GM10266 (cell line): ENCODE results near the gene AJM1.
"Not testable (repeated sequence)": the region's sequence is repeated elsewhere in the genome, so short reads cannot be mapped to it uniquely, and the experiment has no call there.

Experiments used
- DNase-seq: peaks from one replicate; pipeline ENCODE4 v3.0.0; 2012; ENCODE audit errors: extremely low spot score
- TF ChIP-seq, protein P1 (sequence below): IDR thresholded peaks from 2 replicates; pipeline ENCODE4 v1.5.1; 2012; ENCODE audit warnings: mild to moderate bottlenecking, low read depth; ENCODE audit not compliant: control insufficient read depth, insufficient read depth; ENCODE audit errors: missing control alignments

Gene AJM1

DNA sequence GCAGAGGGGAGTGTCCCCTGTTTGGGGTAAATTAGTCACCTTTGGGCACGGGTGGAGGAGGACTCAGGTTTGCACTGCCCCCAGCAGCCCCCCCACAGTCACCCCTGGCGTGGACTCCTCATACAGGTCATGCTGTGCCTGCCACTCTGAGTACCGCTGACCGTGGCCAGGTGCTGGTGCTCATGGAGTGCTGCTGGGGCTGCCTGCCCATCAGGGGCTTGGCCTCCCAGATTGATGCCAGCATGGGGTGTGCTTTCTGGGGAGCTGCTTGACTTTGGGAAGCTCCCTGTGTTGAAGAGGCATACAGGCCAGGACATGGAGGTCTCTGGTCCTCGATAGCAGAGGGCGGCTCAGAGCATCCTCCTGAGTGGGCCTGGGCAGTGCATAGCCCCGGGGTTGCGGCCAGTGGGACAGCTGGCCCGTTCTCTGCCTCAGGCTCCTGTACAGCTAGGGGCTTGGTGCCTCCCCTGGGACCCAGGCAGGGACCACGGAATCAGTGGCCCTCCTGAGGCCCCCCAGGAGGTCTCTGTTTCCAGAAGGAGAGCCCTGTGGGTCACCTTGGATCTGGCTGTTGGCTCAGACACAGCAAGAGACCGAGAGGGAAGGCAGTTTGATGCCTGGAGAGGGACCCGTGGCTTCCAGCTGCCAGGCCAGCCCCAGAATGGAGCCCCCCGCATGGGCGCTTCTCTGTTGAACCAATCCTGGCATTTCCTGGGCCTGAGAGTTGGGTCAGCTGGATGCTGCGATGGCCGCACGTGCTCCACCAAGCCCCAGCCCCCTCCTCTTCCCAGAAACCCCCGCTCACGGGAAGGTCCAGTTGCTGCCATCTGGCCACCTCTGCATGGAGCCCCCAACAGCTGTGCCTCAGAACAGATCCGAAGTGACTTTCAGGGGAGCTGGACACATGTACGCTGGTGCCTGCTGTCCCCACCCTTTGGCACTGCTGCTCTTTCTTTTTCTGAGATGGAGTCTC is 6.1 kb upstream of the AJM1 start:
- no peak for DNase-seq
- TF ChIP-seq, protein P1, sequence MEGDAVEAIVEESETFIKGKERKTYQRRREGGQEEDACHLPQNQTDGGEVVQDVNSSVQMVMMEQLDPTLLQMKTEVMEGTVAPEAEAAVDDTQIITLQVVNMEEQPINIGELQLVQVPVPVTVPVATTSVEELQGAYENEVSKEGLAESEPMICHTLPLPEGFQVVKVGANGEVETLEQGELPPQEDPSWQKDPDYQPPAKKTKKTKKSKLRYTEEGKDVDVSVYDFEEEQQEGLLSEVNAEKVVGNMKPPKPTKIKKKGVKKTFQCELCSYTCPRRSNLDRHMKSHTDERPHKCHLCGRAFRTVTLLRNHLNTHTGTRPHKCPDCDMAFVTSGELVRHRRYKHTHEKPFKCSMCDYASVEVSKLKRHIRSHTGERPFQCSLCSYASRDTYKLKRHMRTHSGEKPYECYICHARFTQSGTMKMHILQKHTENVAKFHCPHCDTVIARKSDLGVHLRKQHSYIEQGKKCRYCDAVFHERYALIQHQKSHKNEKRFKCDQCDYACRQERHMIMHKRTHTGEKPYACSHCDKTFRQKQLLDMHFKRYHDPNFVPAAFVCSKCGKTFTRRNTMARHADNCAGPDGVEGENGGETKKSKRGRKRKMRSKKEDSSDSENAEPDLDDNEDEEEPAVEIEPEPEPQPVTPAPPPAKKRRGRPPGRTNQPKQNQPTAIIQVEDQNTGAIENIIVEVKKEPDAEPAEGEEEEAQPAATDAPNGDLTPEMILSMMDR = no peak

DNA sequence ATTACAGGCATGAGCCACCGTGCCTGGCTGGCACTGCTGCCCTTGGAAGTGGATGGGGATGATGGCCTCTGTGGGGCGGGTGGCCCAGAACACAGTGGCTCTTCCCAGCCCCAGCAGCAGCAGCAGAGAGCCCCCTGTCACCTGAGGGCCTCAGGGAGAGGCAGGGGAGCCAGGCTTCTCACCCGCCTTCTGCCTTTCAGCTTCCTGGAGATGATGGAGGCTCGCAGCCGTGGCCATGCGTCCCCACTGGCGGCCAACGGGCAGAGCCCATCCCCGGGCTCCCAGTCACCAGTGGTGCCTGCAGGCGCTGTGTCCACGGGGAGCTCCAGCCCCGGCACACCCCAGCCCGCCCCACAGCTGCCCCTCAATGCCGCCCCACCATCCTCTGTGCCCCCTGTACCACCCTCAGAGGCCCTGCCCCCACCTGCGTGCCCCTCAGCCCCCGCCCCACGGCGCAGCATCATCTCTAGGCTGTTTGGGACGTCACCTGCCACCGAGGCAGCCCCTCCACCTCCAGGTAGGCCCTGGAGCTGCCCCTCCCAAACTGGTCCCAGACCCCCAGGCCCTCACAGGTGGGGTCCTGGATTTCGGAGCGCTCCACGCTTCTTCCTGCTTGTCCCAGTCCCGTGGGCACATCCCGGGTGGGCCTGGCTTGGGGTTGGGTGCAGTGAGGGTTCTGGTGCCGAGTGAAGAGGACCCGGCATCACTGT is 5.0 kb upstream of the AJM1 start:
- no peak for DNase-seq
- TF ChIP-seq, protein P1 = no peak

DNA sequence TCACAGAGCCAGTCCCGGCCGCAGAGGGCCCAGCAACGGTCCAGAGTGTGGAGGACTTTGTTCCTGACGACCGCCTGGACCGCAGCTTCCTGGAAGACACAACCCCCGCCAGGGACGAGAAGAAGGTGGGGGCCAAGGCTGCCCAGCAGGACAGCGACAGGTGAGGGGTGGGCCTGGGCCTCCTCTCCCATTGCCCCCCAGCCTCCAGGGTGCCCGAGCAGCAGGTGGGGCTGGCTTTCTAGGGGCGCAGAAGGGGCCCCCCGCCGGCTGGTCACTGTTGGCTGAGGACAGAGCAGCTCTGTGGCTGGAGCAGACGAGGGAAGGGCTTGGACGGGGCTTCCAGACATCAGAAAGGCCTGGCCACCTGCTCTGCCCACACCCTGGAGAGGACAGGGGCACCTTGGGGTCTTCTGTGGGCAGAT is 4.4 kb upstream of the AJM1 start:
- DNase-seq = not testable (repeated sequence)

DNA sequence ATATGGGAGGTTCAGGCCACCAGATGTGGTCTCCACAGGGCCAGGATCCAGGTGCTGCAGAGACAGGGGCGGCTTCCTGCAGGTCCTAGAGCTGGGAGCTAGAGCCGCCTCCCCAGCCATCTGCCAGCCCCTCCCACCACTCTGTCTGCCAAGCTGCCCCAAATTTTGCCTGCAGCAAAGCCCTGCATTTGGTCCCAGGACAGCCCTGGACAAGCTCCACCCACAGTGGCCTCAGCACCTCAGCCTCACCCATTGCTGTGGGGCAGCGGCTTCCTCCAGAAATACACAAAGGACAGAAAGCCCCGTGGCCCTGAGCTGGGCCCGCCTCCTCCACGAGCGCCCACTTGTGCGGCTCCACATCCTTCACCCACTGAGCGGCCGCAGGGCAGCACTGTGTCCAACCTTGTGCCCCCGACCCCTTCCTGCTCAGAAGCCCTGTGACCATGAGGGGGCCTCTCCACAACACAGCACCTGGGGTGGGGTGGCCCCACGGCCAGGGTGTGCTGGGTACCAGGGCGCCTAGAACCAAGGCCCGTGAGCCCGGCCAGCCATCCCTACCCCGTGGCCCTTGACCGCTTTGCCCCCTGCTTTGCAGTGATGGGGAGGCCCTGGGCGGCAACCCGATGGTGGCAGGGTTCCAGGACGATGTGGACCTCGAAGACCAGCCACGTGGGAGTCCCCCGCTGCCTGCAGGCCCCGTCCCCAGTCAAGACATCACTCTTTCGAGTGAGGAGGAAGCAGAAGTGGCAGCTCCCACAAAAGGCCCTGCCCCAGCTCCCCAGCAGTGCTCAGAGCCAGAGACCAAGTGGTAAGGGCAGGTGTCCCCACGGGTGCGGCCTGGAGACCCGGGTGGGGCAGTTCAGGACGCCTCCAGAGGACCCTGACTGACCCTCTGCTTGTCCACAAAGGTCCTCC is 3.7 kb upstream of the AJM1 start:
- no peak for DNase-seq
- TF ChIP-seq, protein P1 = no peak

DNA sequence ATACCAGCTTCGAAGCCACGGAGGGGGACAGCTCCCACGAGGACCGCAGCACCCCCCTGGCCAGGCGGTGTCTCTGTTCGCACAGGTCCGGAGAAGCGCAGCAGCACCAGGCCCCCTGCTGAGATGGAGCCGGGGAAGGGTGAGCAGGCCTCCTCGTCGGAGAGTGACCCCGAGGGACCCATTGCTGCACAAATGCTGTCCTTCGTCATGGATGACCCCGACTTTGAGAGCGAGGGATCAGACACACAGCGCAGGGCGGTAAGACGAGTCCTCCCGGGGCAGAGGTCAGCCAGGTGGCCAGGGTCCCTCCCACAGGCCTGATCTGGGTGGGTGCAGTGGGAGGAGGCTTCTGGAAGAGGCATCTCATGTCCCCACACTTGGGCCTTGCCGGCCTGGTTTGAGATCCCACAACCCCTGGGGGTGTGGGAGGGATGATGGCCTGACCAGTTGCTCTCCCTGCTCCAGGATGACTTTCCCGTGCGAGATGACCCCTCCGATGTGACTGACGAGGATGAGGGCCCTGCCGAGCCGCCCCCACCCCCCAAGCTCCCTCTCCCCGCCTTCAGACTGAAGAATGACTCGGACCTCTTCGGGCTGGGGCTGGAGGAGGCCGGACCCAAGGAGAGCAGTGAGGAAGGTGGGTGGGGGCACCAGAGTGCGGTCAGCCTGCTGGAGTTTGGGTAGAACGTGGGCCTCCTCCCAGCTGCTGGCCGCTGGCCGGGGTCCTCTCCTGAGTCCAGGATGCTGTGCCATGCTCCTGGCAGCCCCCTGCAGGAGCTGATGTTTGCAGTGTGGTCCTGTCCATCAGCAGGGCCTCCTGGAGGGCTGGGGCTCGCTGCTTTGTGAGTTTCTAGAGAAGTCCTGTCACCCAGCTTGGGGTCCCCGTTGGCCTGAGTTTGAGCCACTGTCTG is 2.8 kb upstream of the AJM1 start:
- TF ChIP-seq, protein P1 = no peak
- no peak for DNase-seq

DNA sequence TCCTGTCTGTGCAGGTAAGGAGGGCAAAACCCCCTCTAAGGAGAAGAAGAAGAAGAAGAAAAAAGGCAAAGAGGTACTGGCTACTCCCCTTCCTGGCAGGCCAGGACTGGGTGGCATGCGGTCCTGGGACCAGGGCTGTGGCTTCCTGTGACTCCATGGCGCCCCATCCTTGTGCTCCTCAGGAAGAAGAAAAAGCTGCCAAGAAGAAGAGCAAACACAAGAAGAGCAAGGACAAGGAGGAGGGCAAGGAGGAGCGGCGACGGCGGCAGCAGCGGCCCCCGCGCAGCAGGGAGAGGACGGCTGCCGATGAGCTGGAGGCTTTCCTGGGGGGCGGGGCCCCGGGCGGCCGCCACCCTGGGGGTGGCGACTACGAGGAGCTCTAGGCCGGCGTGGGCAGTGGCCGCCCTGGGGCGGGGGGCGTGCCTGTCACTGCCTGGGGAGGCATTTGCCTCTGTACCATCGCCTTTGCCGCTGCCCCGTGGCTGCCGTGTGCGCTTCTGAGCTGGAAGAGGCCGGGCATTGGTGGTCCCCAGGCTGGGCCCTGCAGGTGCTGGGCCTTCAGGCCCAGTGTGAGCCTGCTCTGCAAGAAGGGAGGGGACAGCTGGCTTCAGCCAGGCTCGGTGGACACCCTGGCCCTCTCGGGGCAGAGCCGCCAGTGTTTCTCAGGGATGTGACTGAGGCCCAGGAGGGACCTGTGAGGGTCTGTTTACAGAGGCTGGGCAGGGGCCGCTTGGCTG is 2.0 kb upstream of the AJM1 start:
- no peak for DNase-seq
- TF ChIP-seq, protein P1 = no peak
